H1 (cell line): ENCODE results near the gene KDM4E. TPM values are rescaled to one million over a fixed set of nuclear protein-coding genes. Genes with fewer than 3 reads are reported as not detected.

ENCODE experiments used
- CTCF ChIA-PET: fragments of 300-600 bp; sonication (Branson Sonifier 250); formaldehyde crosslinking; loops from one replicate; lab custom pipeline; 2021; ENCODE audit not compliant: partially characterized antibody; lab: Charles Lee
- POLR2A ChIA-PET: fragments of 300-600 bp; sonication (Branson Sonifier 250); formaldehyde crosslinking; loops from one replicate; lab custom pipeline; 2021; ENCODE audit warnings: inconsistent platforms; ENCODE audit not compliant: partially characterized antibody; lab: Charles Lee
- DNase-seq, 2 experiments: peaks; one replicate each; pipeline versions ENCODE4 v3.0.0 to v3.0.0-alpha.2; 2010 to 2022; ENCODE audit warnings: low spot score in 2 of 2, low read depth in 1 of 2, mixed read lengths in 1 of 2
- FAIRE-seq: peaks from 2 replicates; lab custom pipeline; 2011; peaks lifted over from hg19 to GRCh38; lab: Jason Lieb, UNC
- H2AFZ ChIP-seq: 2 replicates; pipeline ENCODE4 v1.8.1; 2012; ENCODE audit warnings: low read length, inconsistent platforms
- H2AK5ac ChIP-seq: 2 replicates; pipeline ENCODE4 v1.6.1; 2013; ENCODE audit warnings: low read depth, low read length
- H2BK120ac ChIP-seq: replicated peaks from 2 replicates; pipeline ENCODE3; 2013; ENCODE audit warnings: low read depth, low read length, inconsistent platforms
- H2BK12ac ChIP-seq: 2 replicates; pipeline ENCODE4 v1.6.1; 2013; ENCODE audit warnings: low read depth, low read length
- H2BK15ac ChIP-seq: 2 replicates; pipeline ENCODE4 v1.6.1; 2013; ENCODE audit warnings: low read length
- H2BK20ac ChIP-seq: 2 replicates; pipeline ENCODE4 v1.6.1; 2013; ENCODE audit warnings: low read length
- H2BK5ac ChIP-seq: 2 replicates; pipeline ENCODE4 v1.6.1; 2013; ENCODE audit warnings: low read depth, low read length
- H3K14ac ChIP-seq: 2 replicates; pipeline ENCODE4 v1.6.1; 2013; ENCODE audit warnings: inconsistent platforms; ENCODE audit not compliant: insufficient read length
- H3K18ac ChIP-seq: 2 replicates; pipeline ENCODE4 v1.6.1; 2013; ENCODE audit warnings: low read length; ENCODE audit errors: extremely low read depth
- H3K23ac ChIP-seq: 2 replicates; pipeline ENCODE4 v1.6.1; 2013; ENCODE audit warnings: inconsistent platforms; ENCODE audit not compliant: insufficient read length
- H3K23me2 ChIP-seq: 2 replicates; pipeline ENCODE4 v1.6.1; 2013; ENCODE audit warnings: low read depth, low read length
- H3K27ac ChIP-seq: 2 replicates; pipeline ENCODE4 v1.6.1; 2011; ENCODE audit warnings: low read depth, low read length, inconsistent platforms
- H3K27me3 ChIP-seq, 4 experiments: replicated peaks in 1 of 4; 1 replicate in 1 of 4; 2 replicates in 3 of 4; pipeline versions ENCODE4 v1.6.1 to v1.8.1; 2011 to 2013; ENCODE audit warnings: low read length in 3 of 4, mild to moderate bottlenecking in 3 of 4, inconsistent platforms in 2 of 4, mixed read lengths in 2 of 4, moderate library complexity in 1 of 4; ENCODE audit not compliant: control insufficient read depth in 3 of 4, insufficient read depth in 3 of 4; ENCODE audit errors: extremely low read depth in 1 of 4
- H3K36me3 ChIP-seq, 4 experiments: 2 replicates each; pipeline versions ENCODE4 v1.6.1 to v1.8.1; 2011 to 2013; ENCODE audit warnings: mild to moderate bottlenecking in 4 of 4, low read length in 3 of 4, moderate library complexity in 2 of 4, control low read depth in 1 of 4, inconsistent platforms in 1 of 4; ENCODE audit not compliant: insufficient read depth in 4 of 4, control insufficient read depth in 2 of 4
- H3K4ac ChIP-seq: replicated peaks from 2 replicates; pipeline ENCODE3; 2013; ENCODE audit warnings: low read length, low read depth, mixed read lengths, inconsistent platforms; ENCODE audit not compliant: insufficient read length
- H3K4me1 ChIP-seq, 4 experiments: replicated peaks in 1 of 4; 1 replicate in 1 of 4; 2 replicates in 3 of 4; pipeline versions ENCODE4 v1.6.1 to v1.8.1; 2011 to 2013; ENCODE audit warnings: low read length in 3 of 4, inconsistent platforms in 2 of 4, mixed read lengths in 1 of 4; ENCODE audit not compliant: insufficient read depth in 4 of 4, control insufficient read depth in 3 of 4
- H3K4me2 ChIP-seq, 2 experiments: 2 replicates each; pipeline versions ENCODE4 v1.6.1 to v1.8.1; 2011 to 2013; ENCODE audit warnings: low read depth in 2 of 2, low read length in 2 of 2, control low read depth in 1 of 2, inconsistent platforms in 1 of 2, mild to moderate bottlenecking in 1 of 2; ENCODE audit not compliant: insufficient read depth in 1 of 2
- H3K4me3 ChIP-seq, 4 experiments: fragments of 200-600, 300-600 bp in 1 of 4; sonication (generic), shearing (Covaris generic), sonication (Bioruptor Twin) in 1 of 4; 2 replicates each; pipeline versions ENCODE4 v1.5.1 to v1.8.1; 2011 to 2016; ENCODE audit warnings: low read length in 4 of 4, low read depth in 3 of 4, control low read depth in 2 of 4, inconsistent platforms in 2 of 4, mild to moderate bottlenecking in 2 of 4, mixed read lengths in 1 of 4, moderate library complexity in 1 of 4; ENCODE audit not compliant: insufficient read depth in 2 of 4; ENCODE audit errors: extremely low read depth in 1 of 4
- H3K56ac ChIP-seq: replicated peaks from 2 replicates; pipeline ENCODE3; 2013; ENCODE audit warnings: low read depth, mild to moderate bottlenecking, mixed read lengths, low read length, inconsistent platforms; ENCODE audit not compliant: insufficient read length
- H3K79me1 ChIP-seq: 2 replicates; pipeline ENCODE4 v1.6.1; 2013; ENCODE audit warnings: low read depth, low read length, control low read depth
- H3K79me2 ChIP-seq, 2 experiments: 2 replicates each; pipeline versions ENCODE4 v1.6.1 to v1.8.1; 2012 to 2013; ENCODE audit warnings: low read length in 2 of 2, mild to moderate bottlenecking in 2 of 2, inconsistent platforms in 1 of 2; ENCODE audit not compliant: insufficient read depth in 2 of 2, control insufficient read depth in 1 of 2
- H3K9ac ChIP-seq, 4 experiments: replicated peaks in 1 of 4; 1 replicate in 1 of 4; 2 replicates in 3 of 4; pipeline versions ENCODE4 v1.6.1 to v1.8.1; 2011 to 2013; ENCODE audit warnings: low read depth in 3 of 4, low read length in 3 of 4, control low read depth in 2 of 4, mild to moderate bottlenecking in 2 of 4, moderate library complexity in 2 of 4, inconsistent platforms in 1 of 4; ENCODE audit errors: extremely low read depth in 1 of 4
- H3K9me3 ChIP-seq, 2 experiments: 2 replicates each; pipeline versions ENCODE4 v1.6.1 to v1.8.1; 2012 to 2013; ENCODE audit warnings: mild to moderate bottlenecking in 2 of 2, moderate library complexity in 2 of 2, control low read depth in 1 of 2, inconsistent platforms in 1 of 2, low read depth in 1 of 2, low read length in 1 of 2, mixed read lengths in 1 of 2; ENCODE audit not compliant: insufficient read depth in 2 of 2
- H4K20me1 ChIP-seq, 2 experiments: replicated peaks in 1 of 2; 2 replicates each; pipeline versions ENCODE3 to v1.8.1; 2011 to 2013; ENCODE audit warnings: inconsistent platforms in 2 of 2, low read length in 2 of 2, mild to moderate bottlenecking in 1 of 2; ENCODE audit not compliant: insufficient read depth in 2 of 2, control insufficient read depth in 1 of 2
- H4K5ac ChIP-seq: 2 replicates; pipeline ENCODE4 v1.6.1; 2013; ENCODE audit warnings: low read length, low read depth, mixed read lengths, inconsistent platforms; ENCODE audit not compliant: insufficient read length
- H4K8ac ChIP-seq: 2 replicates; pipeline ENCODE4 v1.8.0; 2013; ENCODE audit warnings: mild to moderate bottlenecking, moderate library complexity, low read length, inconsistent platforms; ENCODE audit not compliant: insufficient read depth; ENCODE audit errors: extremely low read depth
- H4K91ac ChIP-seq: replicated peaks from 2 replicates; pipeline ENCODE3; 2013; ENCODE audit warnings: low read length, mixed read lengths, inconsistent platforms; ENCODE audit not compliant: insufficient read length
- ASH2L ChIP-seq: fragments of 200-600, 300-600 bp; sonication (generic); IDR thresholded peaks from one replicate; pipeline ENCODE4 v1.7.1; 2017; ENCODE audit warnings: low read length
- BACH1 ChIP-seq: IDR thresholded peaks from 2 replicates; pipeline ENCODE4 v1.6.1; 2012; ENCODE audit warnings: low read length, improper control_type of control experiment
- CHD1 ChIP-seq: IDR thresholded peaks from 2 replicates; pipeline ENCODE4 v1.6.1; 2012; ENCODE audit warnings: low read depth, low read length, improper control_type of control experiment
- FOSL1 ChIP-seq: IDR thresholded peaks from 2 replicates; pipeline ENCODE4 v1.6.1; 2011; ENCODE audit warnings: mild to moderate bottlenecking, low read depth, low read length, moderate library complexity; ENCODE audit not compliant: insufficient read depth
- KDM4A ChIP-seq: IDR thresholded peaks from one replicate; pipeline ENCODE4 v1.7.1; 2012; ENCODE audit warnings: low read depth, mild to moderate bottlenecking, moderate library complexity, low read length, inconsistent platforms; ENCODE audit not compliant: severe bottlenecking
- POU5F1 ChIP-seq: IDR thresholded peaks from 2 replicates; pipeline ENCODE4 v1.6.1; 2011; ENCODE audit warnings: low read depth, mild to moderate bottlenecking, low read length, moderate library complexity
- RBBP5 ChIP-seq: IDR thresholded peaks from 2 replicates; pipeline ENCODE4 v1.7.1; 2012; ENCODE audit warnings: low read depth, mild to moderate bottlenecking, inconsistent platforms, low read length, moderate library complexity, borderline replicate concordance
- SP4 ChIP-seq: IDR thresholded peaks from 2 replicates; pipeline ENCODE4 v1.6.1; 2012; ENCODE audit warnings: low read length, inconsistent platforms
- TAF1 ChIP-seq: IDR thresholded peaks from 2 replicates; pipeline ENCODE4 v1.6.1; 2011; ENCODE audit warnings: mild to moderate bottlenecking, low read depth, low read length
- WGBS, 2 experiments: shearing (Covaris generic) in 1 of 2; methylation state at CpG; one replicate each; pipeline versions ENCODE4 v1.1.6 to v1.1.7; 2013 to 2015; ENCODE audit warnings: low lambda C conversion rate in 2 of 2, mixed read lengths in 2 of 2, inconsistent platforms in 1 of 2, low coverage in 1 of 2, missing lambda C conversion rate in 1 of 2; ENCODE audit not compliant: insufficient replicate concordance in 2 of 2, insufficient coverage in 1 of 2, insufficient read length in 1 of 2; ENCODE audit errors: extremely low coverage in 1 of 2, missing lambda C conversion rate in 1 of 2; 5-methylcytosine and 5-hydroxymethylcytosine counted together
- polyA plus RNA-seq, 7 experiments: library from polyadenylated mRNA; depleted of rRNA in 3 of 7; stranded (reverse) in 5 of 7; unstranded in 2 of 7; fragments of >200 nt in 5 of 7; fragments of 200-250 nt in 2 of 7; gene quantifications; 1 replicate in 5 of 7; 2 replicates in 1 of 7; 4 replicates in 1 of 7; pipeline versions ENCODE4 v1.2.1 to v1.2.3, GENCODE V29; 2011 to 2013; ENCODE audit warnings: missing spikeins in 2 of 7, mixed read lengths in 2 of 7
- total RNA-seq: library from RNA; stranded (reverse); fragmentation: NEBNext Ultra II Directional; extraction: Animal tissue kit (Norgen Biotek cat#: 25700); gene quantifications from 2 replicates; pipeline ENCODE4 v1.2.1, GENCODE V29; 2021

KDM4E gene
- total and polyA plus RNA-seq, 2 of the 8 experiments (the other 6 are each of a cell fraction or from before 2014, with no cell fraction given), result not detected

GRCh38 chr11:95042906-95043305 is 17.8 kb downstream of the KDM4E start:
- H3K56ac ChIP-seq, result no peak overlapping the region
- H3K4me1 ChIP-seq, result no peaks in the 10 kb centered on the region
- H3K9me3 ChIP-seq, result no peaks in the 10 kb centered on the region; a peak in 1 of 4 replicates
- CTCF ChIA-PET, result no interaction called here
- no peaks in the 10 kb centered on the region for H3K79me2 ChIP-seq
- H3K23ac ChIP-seq, result no peak overlapping the region
- no peak overlapping the region for H2BK5ac ChIP-seq
- TF ChIP-seq FOSL1 (no peak), BACH1 (no peak), KDM4A (no peak), TAF1 (no peak), CHD1 (no peak), POU5F1 (no peak), RBBP5 (no peak), ASH2L (no peak), SP4 (no peak)
- TF ChIP-seq, all 59 proteins: peak for 0
- no peaks in the 10 kb centered on the region; a peak in 1 of 7 replicates for H3K27me3 ChIP-seq
- no peak overlapping the region for H2BK20ac ChIP-seq
- no peak overlapping the region for H2BK120ac ChIP-seq
- no peak overlapping the region for H4K8ac ChIP-seq
- H2BK15ac ChIP-seq, result no peak overlapping the region
- H2AK5ac ChIP-seq, result no peak overlapping the region
- no peak overlapping the region for H3K14ac ChIP-seq
- DNase-seq (no peak), FAIRE-seq (no peak)
- H4K5ac ChIP-seq, result no peak overlapping the region
- no peaks in the 10 kb centered on the region for H4K20me1 ChIP-seq
- no peak overlapping the region for H3K9ac ChIP-seq
- POLR2A ChIA-PET, result no interaction called here
- no peak overlapping the region for H3K18ac ChIP-seq
- no peak overlapping the region for H3K4me2 ChIP-seq
- no peak overlapping the region for H4K91ac ChIP-seq
- no peaks in the 10 kb centered on the region for H3K36me3 ChIP-seq
- no peak overlapping the region for H3K4me3 ChIP-seq
- 97% methylated on average over 3 of the region's 3 CpGs; no CpG with 5 or more reads in 1 of the 2 experiments for WGBS, 2 experiments
- H2AFZ ChIP-seq, result no peak overlapping the region; the same call in 1 of the 2 replicates
- H3K79me1 ChIP-seq, result no peaks in the 10 kb centered on the region
- no peak overlapping the region for H3K27ac ChIP-seq
- H3K4ac ChIP-seq, result no peak overlapping the region
- no peak overlapping the region for H2BK12ac ChIP-seq
- no peaks in the 10 kb centered on the region for H3K23me2 ChIP-seq
